ENCODE data around the gene MPZL1.

GRCh38 chr1:167698313-167698712 lies 23.5 kb upstream of the MPZL1 start:
- TF ChIP-seq CTCF (IDR thresholded peaks at IDR 0.05; ENCODE audit: extremely low read depth in 1 of 2, insufficient read depth in 1 of 2, low read depth in 1 of 2, low read length in 2 of 2) (no peak), JUN (IDR thresholded peaks at IDR 0.05; ENCODE audit: borderline replicate concordance, insufficient read depth, insufficient read length, low read depth) (no peak), POLR2AphosphoS5 (IDR thresholded peaks at IDR 0.05; ENCODE audit: insufficient read depth, low read depth, low read length) (no peak), POLR2A (IDR thresholded peaks at IDR 0.05; ENCODE audit: low read depth, low read length) (no peak), EZH2 (IDR thresholded peaks at IDR 0.05; ENCODE audit: borderline replicate concordance, low read depth, low read length, severe bottlenecking) (no peak)
